Natural killer cell (primary cell): ENCODE data around the gene ERI2. TPM values are rescaled to one million over a fixed set of nuclear protein-coding genes. Genes with fewer than 3 reads are reported as not detected.

Source experiments
- ATAC-seq, 3 donors: fragments of 150-1000 bp in 2 of 3; fragments of 200-7000 bp in 1 of 3; cut with Tn5 transposase; 1 replicate in 1 of 3; 2 replicates in 2 of 3; pipeline ENCODE4 v1.10.0; 2021; ENCODE audit warnings: mild to moderate bottlenecking in 2 of 3, moderate library complexity in 2 of 3
- DNase-seq, 2 donors: peaks; one replicate each; pipeline versions ENCODE4 v3.0.0 to v3.0.0-alpha.2; 2013 to 2021; ENCODE audit warnings: mixed read lengths in 1 of 2
- H3K27ac ChIP-seq: one replicate; pipeline ENCODE4 v1.5.1; 2013; ENCODE audit warnings: mild to moderate bottlenecking, low read length
- H3K27me3 ChIP-seq: one replicate; pipeline ENCODE4 v1.6.1; 2013; ENCODE audit warnings: low read length; ENCODE audit not compliant: control insufficient read depth, insufficient read depth
- H3K36me3 ChIP-seq: one replicate; pipeline ENCODE4 v1.6.1; 2013; ENCODE audit warnings: low read length; ENCODE audit not compliant: control insufficient read depth, insufficient read depth
- H3K4me1 ChIP-seq: one replicate; pipeline ENCODE4 v1.6.1; 2013; ENCODE audit warnings: low read length; ENCODE audit not compliant: control insufficient read depth, insufficient read depth
- H3K4me3 ChIP-seq: one replicate; pipeline ENCODE4 v1.5.1; 2013; ENCODE audit warnings: low read length
- H3K9me3 ChIP-seq: one replicate; pipeline ENCODE4 v1.6.1; 2013; ENCODE audit warnings: low read length; ENCODE audit not compliant: control insufficient read depth, insufficient read depth
- H3K27ac Mint-ChIP-seq, 2 donors: one replicate each; pipeline ENCODE4 v1.8.0; 2022; ENCODE audit warnings: mild to moderate bottlenecking in 2 of 2, mixed read lengths in 2 of 2, moderate library complexity in 1 of 2
- H3K27me3 Mint-ChIP-seq, 2 donors: one replicate each; pipeline ENCODE4 v1.8.0; 2022; ENCODE audit warnings: low read depth in 2 of 2, mixed read lengths in 2 of 2
- H3K36me3 Mint-ChIP-seq: one replicate; pipeline ENCODE4 v1.8.0; 2022; ENCODE audit warnings: mixed read lengths
- H3K4me1 Mint-ChIP-seq, 2 donors: one replicate each; pipeline ENCODE4 v1.8.0; 2022; ENCODE audit warnings: mixed read lengths in 2 of 2
- H3K4me3 Mint-ChIP-seq: one replicate; pipeline ENCODE4 v1.8.0; 2022; ENCODE audit warnings: mild to moderate bottlenecking, moderate library complexity, mixed read lengths
- H3K9me3 Mint-ChIP-seq, 2 donors: one replicate each; pipeline ENCODE4 v1.8.0; 2022; ENCODE audit warnings: mixed read lengths in 2 of 2
- WGBS: methylation state at CpG from one replicate; pipeline ENCODE4 v1.1.7; 2013; ENCODE audit warnings: missing lambda C conversion rate; ENCODE audit not compliant: insufficient coverage; 5-methylcytosine and 5-hydroxymethylcytosine counted together
- intact Hi-C: fragments of 100-400 bp; cut with micrococcal nuclease; formaldehyde crosslinking; loops from one replicate; pipeline ENCODE4 v1.14.2; 2022
- total RNA-seq, 4 donors: library from RNA; stranded (reverse); fragments of 120-200 nt in 1 of 4; gene quantifications; one replicate each; pipeline versions ENCODE4 v1.2.3 to v1.2.4, GENCODE V29; 2013 to 2022
- TF ChIP-seq, protein P1 (sequence below): fragments of 200-600 bp; IDR thresholded peaks from one replicate; pipeline ENCODE4 v1.8.0; 2022; ENCODE audit warnings: antibody characterized with exemption

The ERI2 gene
- total RNA-seq, 3 donors from 2014 or later (not counting 1 experiment from before 2014, with no cell fraction given): 2.4 to 3.5 (median 2.8) TPM

DNA sequence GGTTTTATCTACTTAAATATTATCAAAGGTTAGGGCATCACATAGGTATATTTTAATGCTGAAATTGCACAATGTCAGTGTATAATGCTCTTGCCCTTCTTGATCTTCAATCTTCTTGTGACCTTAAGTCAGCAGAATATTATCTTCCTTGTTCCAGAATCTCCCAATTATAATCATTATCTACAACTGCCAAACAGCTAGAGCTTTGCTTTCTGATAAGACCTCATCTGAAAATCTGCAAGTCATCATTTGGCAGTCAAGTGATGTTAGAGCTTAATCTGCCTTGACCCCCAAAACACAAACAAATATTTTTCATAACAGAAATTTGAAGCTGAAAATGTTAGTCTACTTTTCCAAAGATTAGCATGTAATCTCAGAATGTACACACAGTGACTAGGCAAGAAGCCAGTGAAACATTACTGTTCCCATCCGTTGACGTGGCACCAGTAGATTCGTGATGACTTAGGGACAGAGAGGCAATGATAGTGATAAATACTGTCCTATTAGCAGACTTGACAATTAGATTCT is 19.8 kb upstream of the ERI2 start:
- intact Hi-C loops: no loop called here
- Histone ChIP-seq H3K27ac (no peak overlapping the region), H3K9me3 (no peaks in the 10 kb centered on the region), H3K36me3 (no peaks in the 10 kb centered on the region), H3K27me3 (no peaks in the 10 kb centered on the region), H3K4me1 (no peaks in the 10 kb centered on the region), H3K4me3 (no peak overlapping the region)
- no peak overlapping the region for H3K27ac Mint-ChIP-seq
- H3K27me3 Mint-ChIP-seq: no peaks in the 10 kb centered on the region
- ATAC-seq (peak in 1 of 3 donors; percentile 56), DNase-seq (no peak)
- no peak overlapping the region for H3K4me3 Mint-ChIP-seq
- no peaks in the 10 kb centered on the region for H3K9me3 Mint-ChIP-seq
- TF ChIP-seq, protein P1, sequence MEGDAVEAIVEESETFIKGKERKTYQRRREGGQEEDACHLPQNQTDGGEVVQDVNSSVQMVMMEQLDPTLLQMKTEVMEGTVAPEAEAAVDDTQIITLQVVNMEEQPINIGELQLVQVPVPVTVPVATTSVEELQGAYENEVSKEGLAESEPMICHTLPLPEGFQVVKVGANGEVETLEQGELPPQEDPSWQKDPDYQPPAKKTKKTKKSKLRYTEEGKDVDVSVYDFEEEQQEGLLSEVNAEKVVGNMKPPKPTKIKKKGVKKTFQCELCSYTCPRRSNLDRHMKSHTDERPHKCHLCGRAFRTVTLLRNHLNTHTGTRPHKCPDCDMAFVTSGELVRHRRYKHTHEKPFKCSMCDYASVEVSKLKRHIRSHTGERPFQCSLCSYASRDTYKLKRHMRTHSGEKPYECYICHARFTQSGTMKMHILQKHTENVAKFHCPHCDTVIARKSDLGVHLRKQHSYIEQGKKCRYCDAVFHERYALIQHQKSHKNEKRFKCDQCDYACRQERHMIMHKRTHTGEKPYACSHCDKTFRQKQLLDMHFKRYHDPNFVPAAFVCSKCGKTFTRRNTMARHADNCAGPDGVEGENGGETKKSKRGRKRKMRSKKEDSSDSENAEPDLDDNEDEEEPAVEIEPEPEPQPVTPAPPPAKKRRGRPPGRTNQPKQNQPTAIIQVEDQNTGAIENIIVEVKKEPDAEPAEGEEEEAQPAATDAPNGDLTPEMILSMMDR: no peak
- peaks cover 0 to 7% of the 10 kb centered on the region in 2 donors for H3K4me1 Mint-ChIP-seq
- 86% methylated on average over 3 of the region's 3 CpGs for WGBS
- no peaks in the 10 kb centered on the region for H3K36me3 Mint-ChIP-seq

GRCh38 chr16:20822521-20823325 is 16.5 kb upstream of the ERI2 start:
- WGBS: 100% methylated on average over 1 of the region's 3 CpGs
- Mint-ChIP-seq H3K4me1 (peaks cover 0 to 7% of the 10 kb centered on the region in 2 donors), H3K27me3 (no peaks in the 10 kb centered on the region), H3K27ac (no peak overlapping the region), H3K36me3 (no peaks in the 10 kb centered on the region), H3K4me3 (no peak overlapping the region), H3K9me3 (no peaks in the 10 kb centered on the region)
- H3K9me3 ChIP-seq: no peaks in the 10 kb centered on the region
- H3K4me3 ChIP-seq: no peak overlapping the region
- H3K4me1 ChIP-seq: no peaks in the 10 kb centered on the region
- no peak for DNase-seq
- ATAC-seq: no peak
- H3K36me3 ChIP-seq: no peaks in the 10 kb centered on the region
- intact Hi-C loops: no loop called here
- no peaks in the 10 kb centered on the region for H3K27me3 ChIP-seq
- TF ChIP-seq, protein P1: no peak
- H3K27ac ChIP-seq: no peak overlapping the region

GRCh38 chr16:20821682-20822081 is 15.4 kb upstream of the ERI2 start:
- Histone ChIP-seq H3K27ac (no peak overlapping the region), H3K4me3 (no peak overlapping the region), H3K4me1 (no peaks in the 10 kb centered on the region), H3K27me3 (no peaks in the 10 kb centered on the region), H3K36me3 (no peaks in the 10 kb centered on the region), H3K9me3 (no peaks in the 10 kb centered on the region)
- WGBS: 96% methylated on average over 2 of the region's 4 CpGs
- Mint-ChIP-seq H3K27ac (no peak overlapping the region), H3K4me3 (no peak overlapping the region), H3K27me3 (no peaks in the 10 kb centered on the region), H3K36me3 (no peaks in the 10 kb centered on the region), H3K9me3 (no peaks in the 10 kb centered on the region), H3K4me1 (peaks cover 0 to 7% of the 10 kb centered on the region in 2 donors)
- TF ChIP-seq, protein P1: no peak
- no peak for ATAC-seq
- intact Hi-C loops: no loop called here
- no peak for DNase-seq
